SU-DHL-6 (cell line): ENCODE data around the gene RAB31.

Source experiments
- H2AFZ ChIP-seq: fragments of 200-600 bp; sonication (generic); 2 replicates; pipeline ENCODE4 v1.6.1; 2014; ENCODE audit warnings: low read depth, mild to moderate bottlenecking, moderate library complexity, mixed read lengths, antibody characterized with exemption, low read length; ENCODE audit not compliant: severe bottlenecking
- H3F3A ChIP-seq: fragments of 200-600 bp; shearing (Covaris generic); 2 replicates; pipeline ENCODE4 v1.6.0; 2016; ENCODE audit warnings: antibody characterized with exemption, mild to moderate bottlenecking; ENCODE audit not compliant: insufficient read depth
- H3K27ac ChIP-seq: fragments of 200-600 bp; sonication (generic); 2 replicates; pipeline ENCODE4 v1.5.1; 2016; ENCODE audit warnings: low read depth, mild to moderate bottlenecking, low read length, moderate library complexity, mixed read lengths
- H3K27me3 ChIP-seq: fragments of 200-600 bp; sonication (generic), shearing (Covaris generic); 2 replicates; pipeline ENCODE4 v1.6.0; 2014; ENCODE audit warnings: mild to moderate bottlenecking, low read length
- H3K36me3 ChIP-seq: fragments of 200-600 bp; sonication (generic); 2 replicates; pipeline ENCODE4 v1.6.1; 2014; ENCODE audit warnings: mild to moderate bottlenecking, low read length, mixed read lengths
- H3K4me2 ChIP-seq: fragments of 300-600, 200-600 bp; shearing (Covaris generic), sonication (generic); 2 replicates; pipeline ENCODE4 v1.6.0; 2014; ENCODE audit warnings: low read length, low read depth, mild to moderate bottlenecking; ENCODE audit not compliant: poor library complexity, severe bottlenecking
- H3K4me3 ChIP-seq: fragments of 200-600 bp; sonication (generic); 2 replicates; pipeline ENCODE4 v1.5.1; 2014; ENCODE audit warnings: antibody characterized with exemption, low read length, mild to moderate bottlenecking, mixed read lengths; ENCODE audit not compliant: insufficient read depth, poor library complexity, severe bottlenecking
- H3K79me2 ChIP-seq: fragments of 200-600 bp; sonication (generic); 2 replicates; pipeline ENCODE4 v1.6.1; 2014; ENCODE audit warnings: mild to moderate bottlenecking, low read length, moderate library complexity; ENCODE audit not compliant: insufficient read depth
- H3K9ac ChIP-seq: fragments of 200-600 bp; sonication (generic); 2 replicates; pipeline ENCODE4 v1.7.0; 2014; ENCODE audit warnings: mild to moderate bottlenecking, low read length
- H3K9me2 ChIP-seq: fragments of 200-600 bp; sonication (generic); replicated peaks from 2 replicates; pipeline ENCODE4 v1.6.1; 2014; ENCODE audit warnings: low read length; ENCODE audit not compliant: insufficient read depth
- H3K9me3 ChIP-seq: fragments of 200-600 bp; sonication (generic); 2 replicates; pipeline ENCODE4 v1.6.1; 2014; ENCODE audit warnings: low read length, mixed read lengths; ENCODE audit not compliant: insufficient read depth
- H4K20me1 ChIP-seq: fragments of 200-600 bp; sonication (generic); 2 replicates; pipeline ENCODE4 v1.6.1; 2014; ENCODE audit warnings: low read depth, mild to moderate bottlenecking, antibody characterized with exemption, low read length, moderate library complexity, mixed read lengths
- CTCF ChIP-seq: fragments of 200-600 bp; sonication (generic); IDR thresholded peaks from one replicate; pipeline ENCODE4 v1.5.1; 2017; ENCODE audit warnings: antibody characterized with exemption, mild to moderate bottlenecking, low read length, moderate library complexity; ENCODE audit not compliant: insufficient read depth, poor library complexity, severe bottlenecking
- EZH2phosphoT487 ChIP-seq: fragments of 200-600 bp; sonication (generic), shearing (Covaris generic); conservative IDR thresholded peaks from 2 replicates; pipeline ENCODE4 v1.6.1; 2018; ENCODE audit warnings: mild to moderate bottlenecking, antibody characterized with exemption, low read length, moderate library complexity, mixed read lengths

Gene RAB31

DNA sequence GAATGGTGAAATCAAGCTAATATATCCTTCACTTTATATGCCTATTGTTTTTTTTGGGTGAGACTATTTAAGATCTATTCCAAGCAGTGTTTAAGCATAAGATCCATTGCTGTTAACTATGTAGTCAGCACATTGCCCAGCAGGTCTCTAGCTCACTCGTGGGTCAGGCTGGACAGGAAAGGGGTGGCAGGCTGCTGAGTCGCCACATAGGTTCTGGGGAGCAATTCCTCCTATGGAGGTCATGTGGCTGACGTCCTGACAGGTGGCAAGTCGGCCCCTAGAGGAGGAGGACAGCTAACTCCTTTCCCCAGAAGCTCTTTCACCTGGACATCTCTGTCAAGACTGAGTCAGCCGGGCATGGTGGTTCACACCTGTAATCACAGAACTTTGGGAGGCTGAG, 13.9 kb upstream of the RAB31 start:
- Histone ChIP-seq H3K9me2 (no peaks in the 10 kb centered on the region), H3K27ac (no peak overlapping the region), H2AFZ (no peak overlapping the region), H3K9ac (no peak overlapping the region), H3K4me2 (no peak overlapping the region), H3K4me3 (no peak overlapping the region), H4K20me1 (no peaks in the 10 kb centered on the region), H3K27me3 (no peaks in the 10 kb centered on the region), H3F3A (no peaks in the 10 kb centered on the region), H3K79me2 (no peaks in the 10 kb centered on the region), H3K9me3 (no peaks in the 10 kb centered on the region), H3K36me3 (no peaks in the 10 kb centered on the region)
- TF ChIP-seq EZH2phosphoT487: no peak

DNA sequence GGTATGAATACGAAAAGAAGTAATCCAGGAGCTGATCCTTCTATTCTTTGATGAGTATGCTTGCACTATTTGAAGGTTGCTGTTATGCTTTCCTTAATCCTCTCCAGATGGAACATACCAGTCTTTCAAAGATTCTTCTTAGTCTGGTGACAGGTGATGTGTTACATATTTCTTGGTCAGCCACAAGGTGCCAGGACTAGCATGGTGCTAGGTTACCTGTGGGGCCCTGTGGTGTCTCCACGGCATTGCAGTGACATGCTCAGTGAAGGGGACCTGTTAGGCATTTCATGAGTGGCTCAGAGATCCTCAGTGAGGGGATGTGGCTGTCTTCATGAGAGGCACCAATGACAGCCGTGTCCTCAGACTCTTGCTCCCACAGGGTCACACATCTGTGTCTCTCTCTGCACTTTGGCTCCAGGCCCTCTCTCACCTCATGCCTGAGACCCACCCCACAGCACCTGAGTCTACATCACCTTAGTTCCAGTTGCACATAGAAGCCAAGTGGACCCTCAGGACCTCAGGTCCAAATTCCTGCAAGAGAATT, 13.1 kb upstream of the RAB31 start:
- no peaks in the 10 kb centered on the region for H4K20me1 ChIP-seq
- H3K79me2 ChIP-seq: no peaks in the 10 kb centered on the region
- H3K9ac ChIP-seq: no peak overlapping the region
- H3F3A ChIP-seq: no peaks in the 10 kb centered on the region
- no peak overlapping the region for H3K4me3 ChIP-seq
- H3K27me3 ChIP-seq: no peaks in the 10 kb centered on the region
- no peak overlapping the region for H3K4me2 ChIP-seq
- H3K27ac ChIP-seq: no peak overlapping the region
- no peaks in the 10 kb centered on the region for H3K9me3 ChIP-seq
- H3K36me3 ChIP-seq: no peaks in the 10 kb centered on the region
- no peaks in the 10 kb centered on the region for H3K9me2 ChIP-seq
- no peak for TF ChIP-seq EZH2phosphoT487
- TF ChIP-seq CTCF: no peak
- H2AFZ ChIP-seq: no peak overlapping the region

GRCh38 chr18:9695605-9696004, 12.5 kb upstream of the RAB31 start:
- no peaks in the 10 kb centered on the region for H3F3A ChIP-seq
- H3K27ac ChIP-seq: no peak overlapping the region
- no peaks in the 10 kb centered on the region for H4K20me1 ChIP-seq
- H3K4me2 ChIP-seq: no peak overlapping the region
- H3K79me2 ChIP-seq: no peaks in the 10 kb centered on the region
- TF ChIP-seq EZH2phosphoT487 (no peak), CTCF (no peak)
- H3K9ac ChIP-seq: no peak overlapping the region
- H2AFZ ChIP-seq: no peak overlapping the region
- no peaks in the 10 kb centered on the region for H3K9me2 ChIP-seq
- H3K4me3 ChIP-seq: no peak overlapping the region
- H3K36me3 ChIP-seq: no peaks in the 10 kb centered on the region
- H3K27me3 ChIP-seq: no peaks in the 10 kb centered on the region
- no peaks in the 10 kb centered on the region for H3K9me3 ChIP-seq

DNA sequence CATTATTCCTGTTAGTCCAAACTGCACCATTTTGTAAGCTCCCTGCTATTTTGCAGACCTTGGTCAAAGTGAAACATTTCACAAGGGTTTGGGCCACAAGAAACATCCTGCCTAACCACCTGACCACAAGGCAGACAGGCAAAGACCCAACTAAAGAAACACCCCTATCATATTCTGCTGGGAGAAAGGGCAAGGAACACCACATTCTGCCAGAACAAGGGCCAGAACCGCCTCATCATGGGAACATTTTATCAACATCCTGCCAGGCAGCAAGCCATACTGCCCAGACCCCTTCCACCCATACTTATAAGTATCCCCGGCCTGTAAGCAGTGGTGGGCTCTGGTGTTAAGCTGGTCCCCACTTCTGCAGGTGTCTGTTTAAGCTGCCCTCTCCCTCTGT, 12.0 kb upstream of the RAB31 start:
- Histone ChIP-seq H3F3A (no peaks in the 10 kb centered on the region), H3K27me3 (no peaks in the 10 kb centered on the region), H3K9me2 (no peaks in the 10 kb centered on the region), H2AFZ (no peak overlapping the region), H3K4me2 (no peak overlapping the region), H3K36me3 (no peaks in the 10 kb centered on the region), H3K4me3 (no peak overlapping the region), H4K20me1 (no peaks in the 10 kb centered on the region), H3K27ac (no peak overlapping the region), H3K9me3 (no peaks in the 10 kb centered on the region), H3K79me2 (no peaks in the 10 kb centered on the region), H3K9ac (no peak overlapping the region)
- TF ChIP-seq CTCF (no peak), EZH2phosphoT487 (no peak)
